Measurements from ENCODE around the gene ZBTB6. TPM values are rescaled to one million over a fixed set of nuclear protein-coding genes. Genes with fewer than 3 reads are reported as not detected.
A peak's percentile ranks its signal among the peaks of the same experiment; 100 is the strongest.

ZBTB6 gene
- total and polyA plus RNA-seq, 2 of the 13 experiments (the other 11 are each of a cell fraction or from before 2014, with no cell fraction given) = 3.7 to 7.1 TPM

- TF ChIP-seq BCLAF1 (IDR thresholded peaks at IDR 0.05) = no peak
- no peak for TF ChIP-seq ZNF292 (CRISPR knock-in tag; IDR thresholded peaks at IDR 0.05; ENCODE audit: borderline replicate concordance, low read depth)
- TF ChIP-seq FOXC1 (CRISPR knock-in tag; IDR thresholded peaks at IDR 0.05; ENCODE audit: borderline replicate concordance) = no peak
- no peak for TF ChIP-seq PPARG (CRISPR knock-in tag; conservative IDR thresholded peaks at IDR 0.05)
- TF ChIP-seq SSRP1 (CRISPR knock-in tag; IDR thresholded peaks at IDR 0.05) = no peak
- peak; percentile 94 for TF ChIP-seq ZFX (CRISPR knock-in tag; IDR thresholded peaks at IDR 0.05; ENCODE audit: low read depth)
- TF ChIP-seq ATF7-NPFF (CRISPR knock-in tag; IDR thresholded peaks at IDR 0.05; ENCODE audit: low read depth) = peak; percentile 46; the same call in 1 of the 2 replicates
- no peak for TF ChIP-seq HMG20B (CRISPR knock-in tag; conservative IDR thresholded peaks at IDR 0.05)
- no peak for TF ChIP-seq ZNF251 (CRISPR knock-in tag; IDR thresholded peaks at IDR 0.05)
- TF ChIP-seq, protein P1, sequence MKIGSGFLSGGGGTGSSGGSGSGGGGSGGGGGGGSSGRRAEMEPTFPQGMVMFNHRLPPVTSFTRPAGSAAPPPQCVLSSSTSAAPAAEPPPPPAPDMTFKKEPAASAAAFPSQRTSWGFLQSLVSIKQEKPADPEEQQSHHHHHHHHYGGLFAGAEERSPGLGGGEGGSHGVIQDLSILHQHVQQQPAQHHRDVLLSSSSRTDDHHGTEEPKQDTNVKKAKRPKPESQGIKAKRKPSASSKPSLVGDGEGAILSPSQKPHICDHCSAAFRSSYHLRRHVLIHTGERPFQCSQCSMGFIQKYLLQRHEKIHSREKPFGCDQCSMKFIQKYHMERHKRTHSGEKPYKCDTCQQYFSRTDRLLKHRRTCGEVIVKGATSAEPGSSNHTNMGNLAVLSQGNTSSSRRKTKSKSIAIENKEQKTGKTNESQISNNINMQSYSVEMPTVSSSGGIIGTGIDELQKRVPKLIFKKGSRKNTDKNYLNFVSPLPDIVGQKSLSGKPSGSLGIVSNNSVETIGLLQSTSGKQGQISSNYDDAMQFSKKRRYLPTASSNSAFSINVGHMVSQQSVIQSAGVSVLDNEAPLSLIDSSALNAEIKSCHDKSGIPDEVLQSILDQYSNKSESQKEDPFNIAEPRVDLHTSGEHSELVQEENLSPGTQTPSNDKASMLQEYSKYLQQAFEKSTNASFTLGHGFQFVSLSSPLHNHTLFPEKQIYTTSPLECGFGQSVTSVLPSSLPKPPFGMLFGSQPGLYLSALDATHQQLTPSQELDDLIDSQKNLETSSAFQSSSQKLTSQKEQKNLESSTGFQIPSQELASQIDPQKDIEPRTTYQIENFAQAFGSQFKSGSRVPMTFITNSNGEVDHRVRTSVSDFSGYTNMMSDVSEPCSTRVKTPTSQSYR (CRISPR knock-in tag; IDR thresholded peaks at IDR 0.05; ENCODE audit: borderline replicate concordance) = 0 out of 2 replicates have a peak, but pooled peaks have one; percentile 7
- no peak for TF ChIP-seq NCOA5 (CRISPR knock-in tag; IDR thresholded peaks at IDR 0.05)
- TF ChIP-seq TOE1 (CRISPR knock-in tag; IDR thresholded peaks at IDR 0.05) = no peak
- no peak for TF ChIP-seq ZNF678 (CRISPR knock-in tag; IDR thresholded peaks at IDR 0.05)
- no peak for TF ChIP-seq XBP1 (CRISPR knock-in tag; IDR thresholded peaks at IDR 0.05)
- no peak for TF ChIP-seq ZNF660 (CRISPR knock-in tag; IDR thresholded peaks at IDR 0.05; ENCODE audit: borderline replicate concordance, low read depth)
- no peak for TF ChIP-seq ZNF335 (CRISPR knock-in tag; IDR thresholded peaks at IDR 0.05)
- TF ChIP-seq HNRNPH1 (optimal IDR thresholded peaks at IDR 0.05; ENCODE audit: low read depth, low read length) = no peak
- TF ChIP-seq ZFY (CRISPR knock-in tag; IDR thresholded peaks at IDR 0.05) = peak; percentile 96
- TF ChIP-seq KLF11 (CRISPR knock-in tag; IDR thresholded peaks at IDR 0.05) = peak; percentile 56; the same call in 1 of the 2 replicates
- no peak for TF ChIP-seq IRX3 (CRISPR knock-in tag; IDR thresholded peaks at IDR 0.05; ENCODE audit: borderline replicate concordance, low read depth)
- no peak for TF ChIP-seq SETDB1 (CRISPR knock-in tag; IDR thresholded peaks at IDR 0.05; ENCODE audit: borderline replicate concordance)
- TF ChIP-seq MBNL3 (CRISPR knock-in tag; conservative IDR thresholded peaks at IDR 0.05) = no peak
- TF ChIP-seq, protein P2, sequence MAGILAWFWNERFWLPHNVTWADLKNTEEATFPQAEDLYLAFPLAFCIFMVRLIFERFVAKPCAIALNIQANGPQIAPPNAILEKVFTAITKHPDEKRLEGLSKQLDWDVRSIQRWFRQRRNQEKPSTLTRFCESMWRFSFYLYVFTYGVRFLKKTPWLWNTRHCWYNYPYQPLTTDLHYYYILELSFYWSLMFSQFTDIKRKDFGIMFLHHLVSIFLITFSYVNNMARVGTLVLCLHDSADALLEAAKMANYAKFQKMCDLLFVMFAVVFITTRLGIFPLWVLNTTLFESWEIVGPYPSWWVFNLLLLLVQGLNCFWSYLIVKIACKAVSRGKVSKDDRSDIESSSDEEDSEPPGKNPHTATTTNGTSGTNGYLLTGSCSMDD (CRISPR knock-in tag; IDR thresholded peaks at IDR 0.05) = no peak
These were observed 8.1 kb downstream of the ZBTB6 start, which contains the start of gene RC3H2 (continued) for GRCh38 chr9:122904823-122905710.

All from HepG2 (cell line).